NCI-H82 treated with DMSO at 0.1 percent for 48 hours (cell line): Measurements from ENCODE around the gene IMPA2.

Source experiments
- DNase-seq: peaks from one replicate; lab custom pipeline; 2025; ENCODE audit not compliant: unreplicated experiment; lab: John Stamatoyannopoulos, UW

IMPA2 gene

GRCh38 chr18:11989174-11989573, 7.9 kb downstream of the IMPA2 start:
- no peak for DNase-seq

DNA sequence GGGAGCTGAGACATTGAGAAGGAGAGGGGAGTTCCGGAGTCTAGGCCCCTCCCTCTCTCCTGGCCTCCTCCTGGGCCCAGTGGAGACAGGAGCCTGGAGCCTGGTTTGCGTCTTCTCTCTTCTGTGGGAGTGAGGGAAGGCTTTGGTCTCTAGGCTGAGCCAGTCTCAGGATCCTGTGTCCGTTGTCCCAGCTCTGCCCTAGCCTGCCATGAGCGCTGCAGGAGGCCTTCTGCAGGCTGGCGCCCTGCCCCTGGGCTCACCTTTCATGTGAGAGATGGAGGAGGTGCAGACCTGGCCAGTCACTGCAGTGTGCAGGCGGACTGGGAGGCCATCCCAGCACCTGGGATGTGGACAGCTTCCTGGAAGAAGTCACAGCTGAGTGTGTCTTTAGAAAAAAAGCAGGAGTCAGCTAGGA, 8.7 kb downstream of the IMPA2 start:
- DNase-seq: no peak

GRCh38 chr18:11990539-11990938, 9.2 kb downstream of the IMPA2 start:
- no peak for DNase-seq

DNA sequence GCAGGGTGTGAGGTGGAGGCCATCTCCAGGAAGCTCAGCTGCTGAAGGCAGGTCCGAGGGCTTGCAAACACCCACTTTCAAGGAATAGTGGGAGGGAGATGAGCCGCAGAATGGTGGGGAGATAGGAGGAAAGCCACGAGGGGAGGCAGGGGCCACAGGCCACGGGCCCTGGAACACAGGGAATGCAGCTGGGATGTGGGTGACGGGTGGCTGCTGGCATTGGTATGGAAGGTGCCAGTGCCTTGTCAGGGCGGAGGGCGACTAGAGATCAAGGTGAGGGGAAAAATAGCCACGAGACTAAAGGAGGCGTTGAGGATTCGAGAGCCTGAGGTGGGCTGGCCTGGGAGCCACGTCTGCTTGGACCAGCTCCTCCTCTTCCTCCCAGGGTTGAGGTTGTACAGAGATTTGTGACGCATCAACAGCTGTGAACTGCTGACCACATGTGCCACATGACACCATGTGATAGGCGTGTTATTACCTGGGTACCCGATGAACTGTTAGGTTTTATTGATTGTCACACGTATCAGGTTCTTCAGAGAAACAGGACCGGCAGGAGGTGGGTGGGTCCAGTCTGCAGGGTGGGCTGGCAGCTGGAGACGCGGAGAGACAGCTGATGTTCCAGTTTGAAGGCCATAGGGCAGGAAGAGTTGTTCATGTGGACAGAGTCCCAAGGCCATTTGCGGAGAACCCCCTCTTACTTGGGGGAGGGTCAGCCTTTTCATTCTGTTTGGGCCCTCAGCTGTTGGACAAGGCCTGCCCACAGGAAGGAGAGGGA, 9.9 kb downstream of the IMPA2 start:
- DNase-seq: no peak

- no peak for DNase-seq
Measured at GRCh38 chr18:11992096-11992790, 10.9 kb downstream of the IMPA2 start.

GRCh38 chr18:11993264-11993916, 12.1 kb downstream of the IMPA2 start:
- no peak for DNase-seq

DNA sequence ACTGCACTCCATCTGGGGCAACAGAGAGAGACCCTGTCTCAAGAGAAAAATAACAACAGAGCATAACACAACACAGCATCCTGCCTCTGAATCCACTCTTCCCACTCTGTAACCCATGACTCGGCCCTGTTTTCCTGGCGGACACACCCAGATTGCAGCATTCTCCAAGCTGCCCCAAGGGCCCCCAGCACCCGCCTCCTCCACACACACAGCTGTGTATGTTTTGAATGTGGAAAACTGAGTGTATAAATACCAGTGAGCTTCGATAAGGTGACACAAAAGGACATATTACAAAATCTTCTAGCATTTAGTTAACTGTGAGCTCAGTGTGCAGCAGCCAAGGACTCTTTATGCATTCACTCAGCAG, 13.0 kb downstream of the IMPA2 start:
- DNase-seq: no peak

DNA sequence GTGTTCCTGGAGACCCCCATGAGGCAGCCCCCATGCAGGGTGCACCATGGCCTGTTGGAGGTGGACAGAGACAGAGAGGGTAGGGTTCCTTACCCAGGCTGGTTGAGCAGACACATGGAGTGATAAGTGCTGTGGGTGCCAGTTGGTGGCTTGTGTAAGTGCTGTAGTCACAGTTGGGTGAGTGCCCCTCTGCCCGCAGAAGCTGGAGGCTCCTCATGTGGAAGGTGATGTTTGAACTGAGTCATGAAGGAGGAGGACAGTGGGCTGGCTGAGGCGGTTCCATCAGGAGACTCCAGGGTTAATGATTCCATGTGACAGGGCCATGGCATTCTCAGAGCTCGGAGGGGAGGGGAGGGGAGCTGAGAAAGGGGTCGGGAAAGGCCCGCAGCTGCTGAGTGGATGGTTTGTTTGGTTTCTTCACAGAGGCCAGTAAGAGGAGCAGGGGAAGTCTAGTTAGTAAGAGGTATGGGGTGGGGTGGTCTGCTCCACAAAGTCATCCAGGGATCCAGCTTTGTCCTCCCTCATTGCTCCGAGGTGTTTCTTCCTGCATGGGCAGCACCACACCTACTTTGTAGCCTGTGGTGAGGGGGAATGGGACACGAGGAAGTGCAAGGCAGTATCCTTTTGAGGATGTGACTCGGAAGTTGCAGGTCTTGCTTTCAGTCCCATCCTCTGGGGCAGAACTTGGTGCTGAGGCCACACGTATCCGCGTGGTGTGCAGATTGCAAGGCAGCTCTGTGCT, 13.6 kb downstream of the IMPA2 start:
- DNase-seq: no peak

- DNase-seq: peak; percentile 7
Measured at GRCh38 chr18:11995445-11996189, 14.3 kb downstream of the IMPA2 start.

DNA sequence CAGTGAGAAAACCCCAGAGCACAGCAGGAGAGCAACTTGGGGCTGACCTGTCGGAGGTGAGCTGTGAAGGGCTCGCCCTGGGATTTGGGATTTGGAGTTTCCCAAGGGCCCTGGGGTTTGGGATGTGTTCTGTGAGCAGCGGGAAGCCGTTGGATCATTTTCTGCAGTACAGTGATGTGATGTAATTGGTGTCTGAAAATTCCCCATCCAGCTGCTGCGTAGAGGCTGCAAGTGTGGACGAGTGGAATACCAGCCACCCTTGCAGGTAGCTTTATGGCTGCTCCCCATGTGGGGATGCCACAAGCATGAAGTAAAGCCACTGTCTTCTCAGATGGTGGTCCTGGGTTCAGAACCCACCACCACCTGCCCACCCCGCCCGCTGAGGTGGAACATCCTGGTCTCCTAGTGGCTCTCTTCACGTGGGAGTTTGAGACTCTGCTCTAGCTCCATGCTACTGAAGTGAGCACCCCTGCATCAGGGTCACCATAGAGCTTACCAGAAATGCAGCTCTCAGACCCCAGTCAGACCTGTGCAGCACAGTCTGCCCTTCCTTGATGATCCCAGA, 15.0 kb downstream of the IMPA2 start:
- DNase-seq: no peak

DNA sequence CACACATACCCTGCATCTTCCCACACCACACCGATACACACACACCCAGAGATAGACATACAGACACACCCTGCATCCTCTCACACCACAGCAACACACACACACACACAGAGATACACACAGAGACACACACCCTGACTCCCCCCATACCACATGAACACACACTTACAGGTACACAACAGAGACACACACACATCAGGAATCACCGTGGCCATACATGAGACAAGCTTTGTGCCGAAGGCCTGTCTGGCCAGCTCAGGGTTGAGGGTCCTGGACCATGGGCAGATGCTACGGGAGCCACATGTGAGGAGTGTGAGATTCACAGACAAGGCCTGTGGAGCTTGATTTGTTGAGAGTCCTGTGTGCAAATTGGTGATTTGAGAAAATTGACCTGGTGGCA, 15.6 kb downstream of the IMPA2 start:
- DNase-seq: no peak

- DNase-seq: no peak
Measured at GRCh38 chr18:11997466-11997865, 16.2 kb downstream of the IMPA2 start.

DNA sequence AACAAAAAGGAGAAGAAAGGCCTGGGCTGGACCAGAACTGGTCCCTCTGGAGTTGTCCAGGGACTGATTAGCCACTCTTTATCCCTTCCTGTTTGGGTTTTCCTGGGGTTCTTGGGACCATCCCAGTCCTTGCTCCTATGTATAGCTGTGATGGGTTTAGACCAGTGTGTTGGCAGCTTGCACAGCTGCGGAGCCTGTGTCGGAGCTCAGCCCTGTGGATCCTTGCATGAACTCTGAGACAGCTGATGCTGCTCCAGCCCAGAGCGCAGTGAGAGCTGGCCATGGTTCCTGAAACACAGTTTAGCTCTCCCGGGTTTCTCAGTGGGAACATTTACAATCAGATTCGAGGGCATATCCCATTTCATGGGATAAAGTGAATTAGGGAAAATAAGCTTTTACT, 16.9 kb downstream of the IMPA2 start:
- no peak for DNase-seq

GRCh38 chr18:11999429-11999828, 18.1 kb downstream of the IMPA2 start:
- no peak for DNase-seq

DNA sequence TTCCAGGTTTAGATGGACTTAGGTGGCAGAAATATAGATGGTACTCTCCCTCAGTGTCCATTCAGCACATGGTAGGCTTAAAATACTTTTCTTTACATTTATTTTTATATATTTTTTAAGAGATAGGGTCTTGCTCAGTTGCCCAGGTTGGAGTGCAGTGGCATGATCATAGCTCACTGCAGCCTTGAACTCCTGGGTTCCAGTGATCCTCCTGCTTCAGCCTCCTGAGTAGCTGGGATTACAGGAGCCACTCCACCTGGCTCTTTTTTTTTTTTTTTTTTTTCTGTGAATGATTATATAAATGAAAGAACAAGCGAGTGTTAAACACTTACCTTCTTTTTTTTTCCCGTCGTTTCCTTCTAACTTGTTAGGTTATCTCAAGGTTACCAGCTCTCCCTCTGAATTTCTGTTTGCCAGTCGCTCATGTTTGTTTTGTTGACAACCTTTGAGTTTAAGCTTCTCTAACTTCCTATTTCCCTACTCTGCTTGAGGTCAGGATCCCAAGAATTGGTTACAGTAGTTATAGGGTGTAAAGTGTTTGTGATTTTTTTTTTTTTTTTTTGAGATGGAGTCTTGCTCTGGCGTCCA, 18.9 kb downstream of the IMPA2 start:
- no peak for DNase-seq

- DNase-seq: no peak
Measured at GRCh38 chr18:12001421-12001820, 20.1 kb downstream of the IMPA2 start.

- no peak for DNase-seq
Measured at GRCh38 chr18:12003894-12004293, 22.6 kb downstream of the IMPA2 start.

DNA sequence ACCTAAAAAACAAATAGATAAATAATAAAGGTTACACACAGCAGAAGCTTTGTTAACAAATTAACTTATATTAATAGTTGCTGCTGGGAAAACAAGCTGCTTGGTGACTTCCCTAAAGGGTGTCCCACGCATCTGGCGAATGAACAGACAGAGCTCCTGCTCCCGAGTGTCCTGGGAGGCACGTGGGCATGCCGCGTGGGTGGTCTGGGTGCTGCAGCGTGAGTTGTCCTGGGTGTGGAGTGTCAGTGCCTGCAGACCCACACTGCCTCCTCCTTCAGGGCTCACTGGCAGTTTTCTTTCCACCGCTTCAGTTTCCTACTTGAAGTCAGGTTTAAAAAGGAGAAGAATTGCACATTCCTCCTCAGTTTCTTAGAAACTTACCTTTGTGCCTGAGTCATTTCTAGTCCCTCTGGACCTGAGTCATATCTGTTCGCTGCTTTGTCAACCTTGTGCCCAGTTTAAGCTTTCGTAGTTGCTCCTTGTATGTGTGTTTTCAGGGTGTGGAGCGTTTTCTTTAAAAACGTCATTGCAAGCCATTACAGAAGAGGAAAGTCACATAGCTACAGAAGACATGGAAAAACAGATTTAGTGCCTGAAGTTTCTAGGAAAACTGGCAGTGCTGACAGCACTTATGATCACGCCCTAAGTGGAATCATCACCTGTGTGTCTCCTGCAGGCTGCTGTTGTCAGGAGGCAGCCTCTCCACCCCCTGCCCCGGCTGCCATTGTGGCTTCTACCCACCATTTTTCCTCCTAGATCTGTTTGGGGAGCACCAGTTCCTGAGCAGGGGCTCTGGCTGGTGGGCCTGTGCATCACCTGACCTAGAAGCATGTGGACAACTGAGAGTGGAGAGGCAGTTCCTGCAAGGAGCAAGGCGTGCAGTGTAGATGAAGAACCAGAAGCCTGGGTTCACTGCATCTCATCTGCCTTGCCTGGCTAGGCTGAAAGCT, 24.5 kb downstream of the IMPA2 start:
- no peak for DNase-seq

DNA sequence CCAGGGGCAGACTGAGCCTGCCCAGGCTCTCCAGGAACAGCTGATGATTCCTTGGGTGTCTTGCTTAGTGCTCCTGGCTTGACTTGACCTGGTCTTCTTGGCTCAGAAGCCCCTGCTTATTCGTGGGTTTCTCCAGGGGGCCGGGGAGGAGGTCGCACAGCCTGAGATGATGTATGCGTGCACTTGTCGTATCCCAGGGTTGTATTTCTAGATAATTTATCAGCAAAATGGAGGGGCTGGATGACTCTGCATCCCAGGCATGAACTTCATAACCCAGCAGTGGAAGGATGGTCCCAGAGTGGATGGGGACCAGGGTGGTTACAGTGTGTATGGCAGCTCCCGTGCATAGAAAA, 25.2 kb downstream of the IMPA2 start:
- no peak for DNase-seq
